B cell (primary cell): ENCODE data around the gene LSM7. TPM values are rescaled to one million over a fixed set of nuclear protein-coding genes. Genes with fewer than 3 reads are reported as not detected.
"Not testable (repeated sequence)": the region's sequence is repeated elsewhere in the genome, so short reads cannot be mapped to it uniquely, and the experiment has no call there.

ENCODE experiments used
- ATAC-seq: fragments of 200-7000 bp; cut with Tn5 transposase; one replicate; pipeline ENCODE4 v1.10.0; 2021; ENCODE audit warnings: low read depth, mild to moderate bottlenecking, moderate number of reproducible peaks, moderate library complexity
- CTCF ChIA-PET: fragments of 350-600 bp; sonication (Branson Sonifier 250); formaldehyde crosslinking; loops from one replicate; lab custom pipeline; 2021; ENCODE audit warnings: antibody characterized with exemption, inconsistent platforms; lab: Charles Lee
- POLR2A ChIA-PET: fragments of 350-600 bp; sonication (Branson Sonifier 250); formaldehyde crosslinking; loops from one replicate; lab custom pipeline; 2021; ENCODE audit warnings: antibody characterized with exemption; lab: Charles Lee
- DNase-seq: peaks from one replicate; pipeline ENCODE4 v3.0.0; 2013
- H2AFZ ChIP-seq: 2 replicates; pipeline ENCODE4 v1.6.1; 2012; ENCODE audit warnings: mild to moderate bottlenecking, low read depth, low read length; ENCODE audit not compliant: insufficient read depth, poor library complexity, severe bottlenecking
- H3K27ac ChIP-seq, 2 donors: 1 replicate in 1 of 2; 2 replicates in 1 of 2; pipeline ENCODE4 v1.5.1; 2012 to 2013; ENCODE audit warnings: low read length in 2 of 2, mild to moderate bottlenecking in 2 of 2, moderate library complexity in 1 of 2
- H3K27me3 ChIP-seq, 4 experiments: fragments of 200-600 bp in 1 of 4; sonication (generic) in 1 of 4; replicated peaks in 1 of 4; 1 replicate in 2 of 4; 2 replicates in 2 of 4; pipeline versions ENCODE4 v1.6.1 to v1.7.0; 2013 to 2016; ENCODE audit warnings: low read length in 3 of 4, mild to moderate bottlenecking in 2 of 4, mixed read lengths in 1 of 4, moderate library complexity in 1 of 4; ENCODE audit not compliant: insufficient read depth in 4 of 4, control insufficient read depth in 3 of 4; ENCODE audit errors: control extremely low read depth in 1 of 4
- H3K36me3 ChIP-seq, 2 experiments: replicated peaks in 1 of 2; 1 replicate in 1 of 2; 2 replicates in 1 of 2; pipeline versions ENCODE4 v1.6.1 to v1.7.1; 2013; ENCODE audit warnings: low read length in 1 of 2; ENCODE audit not compliant: insufficient read depth in 2 of 2, control insufficient read depth in 1 of 2; ENCODE audit errors: control extremely low read depth in 1 of 2, extremely low read depth in 1 of 2
- H3K4me1 ChIP-seq, 2 donors: fragments of 200-600 bp in 1 of 2; sonication (generic) in 1 of 2; 1 replicate in 1 of 2; 2 replicates in 1 of 2; pipeline versions ENCODE4 v1.5.1 to v1.6.1; 2013 to 2017; ENCODE audit warnings: low read length in 2 of 2; ENCODE audit not compliant: control insufficient read depth in 2 of 2, insufficient read depth in 2 of 2
- H3K4me2 ChIP-seq: replicated peaks from 2 replicates; pipeline ENCODE3; 2012; ENCODE audit warnings: mild to moderate bottlenecking, low read depth, low read length; ENCODE audit not compliant: poor library complexity, severe bottlenecking
- H3K4me3 ChIP-seq, 5 experiments: fragments of 200-600 bp in 1 of 5; sonication (generic) in 1 of 5; 1 replicate in 3 of 5; 2 replicates in 2 of 5; pipeline versions ENCODE4 v1.5.1 to v1.7.0; 2011 to 2016; ENCODE audit warnings: low read length in 4 of 5, mild to moderate bottlenecking in 4 of 5, low read depth in 2 of 5, control low read depth in 1 of 5, moderate library complexity in 1 of 5; ENCODE audit not compliant: insufficient read depth in 1 of 5; ENCODE audit errors: control extremely low read depth in 1 of 5, extremely low read depth in 1 of 5
- H3K79me2 ChIP-seq: fragments of 200-600 bp; sonication (generic); one replicate; pipeline ENCODE4 v1.6.0; 2016; ENCODE audit warnings: low read length; ENCODE audit not compliant: control insufficient read depth, insufficient read depth
- H3K9ac ChIP-seq: fragments of 200-600 bp; sonication (generic); 2 replicates; pipeline ENCODE4 v1.6.1; 2017; ENCODE audit warnings: mild to moderate bottlenecking, low read length, moderate library complexity
- H3K9me3 ChIP-seq, 3 donors: one replicate each; pipeline versions ENCODE4 v1.6.1 to v1.7.1; 2013; ENCODE audit warnings: low read length in 2 of 3; ENCODE audit not compliant: control insufficient read depth in 2 of 3, insufficient read depth in 1 of 3; ENCODE audit errors: control extremely low read depth in 1 of 3
- H4K20me1 ChIP-seq: 2 replicates; pipeline ENCODE4 v1.6.0; 2012; ENCODE audit warnings: mild to moderate bottlenecking, low read length; ENCODE audit not compliant: insufficient read depth, control insufficient read depth, poor library complexity, severe bottlenecking
- H3K27ac Mint-ChIP-seq: one replicate; pipeline ENCODE4 v1.8.0; 2021; ENCODE audit warnings: mixed read lengths
- H3K27me3 Mint-ChIP-seq: one replicate; pipeline ENCODE4 v1.8.0; 2021; ENCODE audit warnings: mixed read lengths
- H3K4me1 Mint-ChIP-seq: one replicate; pipeline ENCODE4 v1.8.0; 2021; ENCODE audit warnings: mixed read lengths
- H3K4me3 Mint-ChIP-seq: one replicate; pipeline ENCODE4 v1.8.0; 2021; ENCODE audit warnings: mixed read lengths
- H3K9me3 Mint-ChIP-seq: one replicate; pipeline ENCODE4 v1.8.0; 2022; ENCODE audit warnings: mixed read lengths; ENCODE audit not compliant: insufficient read depth
- CTCF ChIP-seq: fragments of 200-600 bp; IDR thresholded peaks from one replicate; pipeline ENCODE4 v1.8.0; 2022; ENCODE audit warnings: antibody characterized with exemption, mild to moderate bottlenecking
- EZH2 ChIP-seq: IDR thresholded peaks from 2 replicates; pipeline ENCODE4 v1.6.1; 2012; ENCODE audit warnings: borderline replicate concordance, low read depth, mild to moderate bottlenecking, moderate library complexity, low read length; ENCODE audit not compliant: insufficient read depth, poor library complexity, severe bottlenecking
- WGBS: methylation state at CpG from one replicate; pipeline ENCODE4 v1.1.5; 2013; ENCODE audit warnings: missing lambda C conversion rate; ENCODE audit not compliant: insufficient coverage; 5-methylcytosine and 5-hydroxymethylcytosine counted together
- intact Hi-C: fragments of 100-400 bp; cut with micrococcal nuclease; formaldehyde crosslinking; loops from one replicate; pipeline ENCODE4 v1.10.0; 2022
- polyA plus RNA-seq: library from polyadenylated mRNA; depleted of rRNA; stranded (reverse); fragments of >200 nt; gene quantifications from 2 replicates; pipeline ENCODE4 v1.2.3, GENCODE V29; 2012
- total RNA-seq, 2 donors: library from RNA; stranded (reverse); fragments of 120-200 nt in 1 of 2; gene quantifications; 1 replicate in 1 of 2; 2 replicates in 1 of 2; pipeline versions ENCODE4 v1.2.3 to v1.2.4, GENCODE V29; 2013 to 2022

LSM7 gene
- total and polyA plus RNA-seq, 2 donors (not counting 1 experiment from before 2014, with no cell fraction given), result 201 to 820 TPM

- TF ChIP-seq CTCF (no peak), EZH2 (no peak)
- H3K4me3 ChIP-seq, result peak within 1 kb of the TSS in 4 of 5 experiments; percentile 38 to 60 (median 41)
- DNase-seq (peak; percentile 61), ATAC-seq (peak; percentile 63)
- intact Hi-C loops, result no loop called here
- H3K9ac ChIP-seq, result peak within 1 kb of the TSS; percentile 63
- peak within 1 kb of the TSS; percentile 22 for H2AFZ ChIP-seq
- Mint-ChIP-seq H3K27me3 (no peaks in the 10 kb centered on the region), H3K4me1 (peaks cover 23% of the 10 kb centered on the region), H3K27ac (peak within 1 kb of the TSS; percentile 88), H3K9me3 (no peaks in the 10 kb centered on the region), H3K4me3 (peak within 1 kb of the TSS; percentile 78)
- POLR2A ChIA-PET, result interaction anchor here (0.5 to 1.4 kb wide), 5 partner anchors 12 to 226 kb away, joined by 3 to 4 read pairs (median 3); no protein-coding TSS in a partner anchor
- WGBS, result 3% methylated on average over 35 of the region's 41 CpGs
- H3K4me2 ChIP-seq, result peak within 1 kb of the TSS; percentile 88
- H3K9me3 ChIP-seq, result no peaks in the 10 kb centered on the region
- H3K4me1 ChIP-seq, result peaks cover 16 to 36% of the 10 kb centered on the region in 2 donors
- H3K27me3 ChIP-seq, result no peaks in the 10 kb centered on the region
- H3K36me3 ChIP-seq, result no peaks in the 10 kb centered on the region
- H3K27ac ChIP-seq, result peak within 1 kb of the TSS; percentile 4 to 32
- H3K79me2 ChIP-seq, result peaks cover 30% of the 10 kb centered on the region
- CTCF ChIA-PET, result interaction anchor here (0.7 to 1.6 kb wide), 4 partner anchors 24 to 675 kb away, joined by 3 to 5 read pairs (median 4); no protein-coding TSS in a partner anchor
- no peaks in the 10 kb centered on the region for H4K20me1 ChIP-seq
These were observed 46.1 kb downstream of the LSM7 start, which contains the start of gene PEAK3 for GRCh38 chr19:2282062-2282861. PEAK3 (minus strand) TSS chr19:2282175; CDS start chr19:2280931, 1,244 bp downstream.

GRCh38 chr19:2281265-2282061 is 46.9 kb downstream of the LSM7 start:
- H3K36me3 ChIP-seq, H3K27me3 Mint-ChIP-seq, H3K9me3 Mint-ChIP-seq, H3K27me3 ChIP-seq, DNase-seq, intact Hi-C loops, H4K20me1 ChIP-seq, ATAC-seq, H3K9me3 ChIP-seq, H2AFZ ChIP-seq: not testable (repeated sequence)
- Mint-ChIP-seq H3K4me3 (peak overlapping the region; percentile 78), H3K27ac (peak overlapping the region; percentile 88), H3K4me1 (peaks cover 27% of the 10 kb centered on the region)
- Histone ChIP-seq H3K4me3 (peak overlapping the region in 4 of 5 experiments; percentile 38 to 60 (median 41)), H3K79me2 (peaks cover 36% of the 10 kb centered on the region), H3K27ac (peak overlapping the region; percentile 4 to 32), H3K4me1 (peaks cover 16 to 38% of the 10 kb centered on the region in 2 donors), H3K4me2 (peak overlapping the region; percentile 88), H3K9ac (peak overlapping the region; percentile 63)
- CTCF ChIA-PET, result interaction anchor here (0.7 kb wide), 1 partner anchor 676 kb away, joined by 4 read pairs; no protein-coding TSS in a partner anchor
- POLR2A ChIA-PET, result interaction anchor here (0.6 to 1.4 kb wide), 3 partner anchors 13 to 225 kb away, joined by 3 read pairs; no protein-coding TSS in a partner anchor
- WGBS, result 0% methylated on average over 3 of the region's 16 CpGs
